ENCODE measurements around the gene MRPL42.
A peak's percentile ranks its signal among the peaks of the same experiment; 100 is the strongest.

MRPL42 gene

DNA sequence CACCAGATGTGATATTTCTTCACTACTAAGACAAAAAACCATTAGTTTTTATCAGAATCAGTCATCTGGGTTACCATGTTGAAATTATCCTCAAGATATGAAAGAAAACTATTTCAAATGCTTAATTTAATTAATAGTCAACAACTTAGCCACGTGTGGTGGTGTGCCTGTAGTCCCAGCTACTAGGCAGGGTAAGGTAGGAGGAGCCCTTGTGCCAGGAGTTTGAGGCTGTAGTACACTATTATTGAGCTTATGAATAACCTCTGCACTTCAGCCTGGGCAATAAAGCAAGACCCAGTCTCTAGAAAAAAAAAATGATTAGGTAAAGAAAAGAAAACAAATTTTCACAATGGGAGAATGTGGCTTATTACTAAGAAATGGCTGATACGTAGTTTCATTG, 33.4 kb downstream of the MRPL42 start:
- DNase-seq: no peak

DNA sequence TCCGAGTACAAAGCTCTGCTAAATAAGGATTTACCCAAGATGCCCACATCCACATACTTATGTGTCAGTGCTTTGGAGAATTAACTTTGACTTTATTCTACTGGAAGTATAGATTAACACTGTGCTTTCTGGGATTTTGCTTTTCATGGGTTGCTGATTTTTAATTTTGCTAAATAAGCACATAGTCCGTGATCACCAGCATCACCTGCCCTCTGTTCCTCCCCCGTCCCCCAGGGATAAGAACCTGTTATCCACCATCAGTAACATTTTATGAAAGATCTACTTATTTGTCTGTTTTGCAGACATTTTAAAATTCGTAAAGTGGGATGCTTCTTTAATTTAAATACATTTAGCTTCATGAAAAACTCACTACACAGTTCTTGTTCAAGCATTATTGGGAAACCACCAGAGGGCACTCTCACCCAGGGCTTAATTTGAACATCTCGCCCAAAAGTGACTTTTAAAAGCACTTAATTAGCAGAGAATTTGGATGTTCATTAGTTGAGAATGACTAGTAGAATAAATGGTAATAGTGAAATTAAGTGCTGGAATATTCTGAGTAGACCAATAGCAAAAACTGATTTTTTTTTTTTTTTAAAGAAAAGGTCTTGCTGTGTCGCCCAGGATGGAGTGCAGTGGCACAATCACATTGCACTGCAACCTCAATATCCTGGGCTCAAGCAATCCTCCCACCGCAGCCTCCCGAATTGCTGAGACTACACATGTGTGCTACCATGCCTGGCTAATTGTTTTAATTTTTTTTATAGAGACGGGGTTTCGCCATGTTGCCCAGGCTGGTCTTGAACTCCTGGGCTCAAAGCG, 35.7 kb downstream of the MRPL42 start:
- DNase-seq: peak; percentile 46

DNA sequence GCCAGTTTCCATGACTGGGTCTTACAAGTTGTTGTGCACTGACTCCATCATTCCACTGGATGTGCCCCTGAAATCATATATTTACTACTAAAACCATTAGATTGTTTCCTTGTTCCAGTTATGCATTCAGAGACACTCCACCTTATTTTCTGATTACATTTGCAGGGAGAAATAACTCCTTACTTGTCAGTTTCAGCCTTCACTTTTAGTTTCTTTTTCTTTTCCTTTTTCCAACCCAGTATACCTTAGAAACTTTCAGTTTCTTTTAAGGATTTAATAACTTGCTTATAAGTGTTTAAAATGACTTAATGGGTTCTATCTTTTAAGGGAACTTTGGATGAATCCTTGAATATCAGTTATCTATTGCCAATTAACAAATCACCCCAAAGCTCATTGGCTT, 39.9 kb downstream of the MRPL42 start:
- no peak for DNase-seq

DNA sequence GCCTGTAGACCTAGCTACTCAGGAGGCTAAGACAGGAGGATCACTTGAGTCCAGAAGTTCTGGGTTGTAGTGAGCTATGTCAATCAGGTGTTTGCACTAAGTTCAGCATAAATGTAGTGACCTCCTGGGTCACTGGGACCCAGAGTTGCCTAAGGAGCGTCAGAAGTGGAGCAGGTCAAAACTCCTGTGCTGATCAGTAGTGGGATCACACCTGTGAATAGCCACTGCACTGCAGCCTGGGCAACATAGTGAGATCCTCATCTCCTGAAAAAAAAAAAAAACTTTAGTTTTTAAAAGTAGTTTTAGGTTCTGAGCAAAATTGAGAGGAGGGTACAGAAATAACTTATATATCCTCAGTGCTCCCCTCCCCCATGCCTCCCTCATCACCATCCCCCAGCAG, 42.2 kb downstream of the MRPL42 start:
- no peak for DNase-seq

DNA sequence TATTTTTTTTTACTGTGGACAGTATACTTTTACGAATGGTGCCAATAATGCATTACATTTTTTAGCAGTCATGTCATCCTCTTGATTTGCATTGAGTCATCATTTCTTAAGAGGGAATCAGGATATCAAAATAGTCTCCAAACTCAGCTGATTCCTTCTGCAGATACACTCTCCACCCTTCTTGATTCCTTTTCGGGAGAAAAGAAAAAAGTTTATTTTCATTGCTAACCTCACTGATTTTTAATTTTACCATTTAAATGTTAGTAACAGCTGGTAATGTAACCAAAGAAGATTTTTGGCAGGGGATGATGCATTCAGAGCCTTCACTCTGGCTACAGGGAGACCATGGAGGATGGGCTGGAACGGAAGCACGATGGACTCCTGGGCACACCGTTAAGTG, 47.5 kb downstream of the MRPL42 start:
- peak; percentile 83 for DNase-seq

DNA sequence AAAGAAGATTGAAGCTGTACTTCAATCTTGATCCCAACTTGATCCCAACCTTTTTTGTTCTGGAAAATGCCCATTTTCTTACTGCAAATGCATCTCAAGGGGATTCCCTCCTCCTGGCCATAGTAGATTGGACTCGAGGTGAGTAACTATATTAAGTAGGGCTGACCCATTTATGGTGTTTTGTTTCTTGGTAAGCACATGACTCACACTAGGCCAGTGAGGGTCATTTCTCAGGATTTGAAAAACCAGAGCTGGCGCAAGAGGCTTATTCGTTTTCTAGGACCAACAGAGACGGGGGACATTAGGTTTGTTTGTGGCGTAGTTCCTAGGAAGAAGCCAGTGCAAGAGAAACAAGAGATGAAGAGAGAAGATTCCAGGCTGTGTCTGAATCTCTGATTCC, 51.4 kb downstream of the MRPL42 start:
- DNase-seq: peak; percentile 42

DNA sequence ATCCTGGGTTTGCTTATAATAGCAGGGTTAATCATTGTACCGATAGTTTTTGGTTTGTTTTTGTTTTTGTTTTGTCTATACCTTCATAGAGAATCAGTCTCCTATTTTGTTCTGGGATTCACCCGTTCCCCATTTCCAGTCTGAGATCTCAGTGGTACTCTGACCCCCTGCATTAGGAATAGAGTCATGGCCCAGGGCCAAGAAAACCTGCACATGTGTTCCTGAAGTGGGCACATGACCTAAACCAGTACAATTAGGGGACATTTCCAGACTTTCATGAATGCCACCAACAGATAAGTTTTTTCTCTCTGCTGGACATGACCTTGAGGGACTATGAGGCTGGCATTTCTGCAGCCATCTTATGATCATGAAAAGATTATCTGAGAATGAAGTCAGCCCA, 52.5 kb downstream of the MRPL42 start:
- no peak for DNase-seq

DNA sequence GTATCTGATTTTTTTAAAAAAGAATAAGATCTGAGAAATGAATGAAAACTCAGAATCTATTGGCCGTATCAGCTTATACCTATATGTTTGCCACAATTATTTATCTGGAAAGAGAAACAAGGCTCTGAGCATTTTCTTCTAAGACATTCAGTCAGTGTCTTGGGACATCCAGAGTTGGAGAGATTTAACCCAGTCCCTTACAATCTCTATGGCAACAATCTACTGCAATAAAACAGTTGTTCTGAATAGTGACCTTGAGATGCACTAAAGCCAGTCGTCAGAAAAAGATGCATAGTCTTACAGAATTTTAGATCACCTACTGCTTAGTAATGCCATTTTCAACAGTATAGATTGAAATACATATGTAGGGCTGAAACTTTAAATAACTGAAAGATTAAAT, 53.1 kb downstream of the MRPL42 start:
- DNase-seq: no peak

DNA sequence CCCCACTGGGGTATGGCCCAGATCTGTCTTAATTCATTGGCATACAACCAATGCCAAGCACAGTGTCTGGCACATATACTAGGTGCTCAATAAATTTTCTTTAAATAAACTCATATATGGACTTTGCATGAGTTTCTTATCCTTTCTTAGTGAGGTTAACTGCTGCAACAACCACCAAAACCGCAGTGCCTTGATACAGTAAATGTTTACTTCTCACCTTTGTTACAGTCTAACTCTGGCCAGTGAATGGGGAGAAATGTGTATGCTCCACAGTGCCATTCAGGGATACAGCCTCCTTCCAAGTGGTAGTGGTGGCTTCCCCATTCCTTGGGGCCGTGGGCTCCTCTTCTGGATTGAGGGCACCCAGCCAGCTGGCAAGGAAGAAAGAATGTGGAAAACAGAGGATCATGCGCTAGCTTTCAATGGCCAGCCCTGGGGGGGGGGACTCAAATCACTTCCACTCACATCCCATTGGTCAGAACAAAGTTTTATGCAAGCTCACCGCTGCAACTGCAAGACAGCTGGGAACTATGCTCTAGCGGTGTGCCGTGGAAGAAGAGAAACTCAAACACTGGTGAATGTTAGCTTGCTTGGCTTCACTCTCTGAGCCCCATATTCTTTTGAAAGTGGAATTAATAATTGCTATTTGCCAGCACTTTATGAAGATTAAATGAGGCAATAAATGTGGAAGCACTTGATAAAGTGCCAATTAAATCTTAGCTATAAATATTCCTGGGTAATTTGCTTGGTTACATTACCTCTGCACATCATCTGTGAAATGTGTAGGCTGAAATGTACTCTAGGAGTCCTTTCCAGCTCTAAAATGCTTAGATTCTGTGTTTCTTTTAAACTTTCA, 54.1 kb downstream of the MRPL42 start:
- peak; percentile 61 for DNase-seq

DNA sequence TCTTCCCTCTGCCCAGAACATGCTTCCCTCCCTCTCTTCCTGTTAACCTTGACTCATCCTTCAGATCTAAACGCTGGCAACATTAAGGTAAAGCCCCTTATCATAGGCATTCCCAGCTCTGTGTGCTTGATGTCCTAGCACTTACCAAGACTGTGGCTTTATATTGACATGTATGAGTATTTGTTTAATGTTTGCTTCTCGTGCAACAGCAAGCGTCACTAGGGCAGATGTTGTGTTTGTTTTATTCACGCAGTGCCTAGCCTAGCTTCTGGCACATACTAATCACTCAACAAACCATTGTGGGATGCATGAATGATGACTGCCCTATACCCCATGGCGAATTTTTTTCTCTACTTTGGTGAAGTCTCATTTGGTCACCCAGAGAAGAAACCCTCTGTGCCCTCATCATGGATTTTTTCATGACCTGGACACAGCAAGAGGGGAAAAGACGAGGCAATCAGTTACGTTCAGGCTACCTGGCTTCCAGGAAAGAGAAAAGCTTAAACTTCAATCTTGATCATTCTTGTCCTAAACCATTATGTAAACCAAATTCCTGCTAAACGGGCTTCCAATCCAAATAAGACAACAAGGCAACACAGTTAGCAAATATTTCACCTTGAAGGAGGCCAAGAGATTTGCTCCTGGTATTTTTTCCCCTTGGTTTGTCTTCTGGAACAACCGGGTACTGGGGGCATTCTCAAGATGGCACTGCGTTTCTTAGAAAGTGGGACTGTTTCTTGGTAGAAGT, 57.2 kb downstream of the MRPL42 start:
- DNase-seq: no peak

DNA sequence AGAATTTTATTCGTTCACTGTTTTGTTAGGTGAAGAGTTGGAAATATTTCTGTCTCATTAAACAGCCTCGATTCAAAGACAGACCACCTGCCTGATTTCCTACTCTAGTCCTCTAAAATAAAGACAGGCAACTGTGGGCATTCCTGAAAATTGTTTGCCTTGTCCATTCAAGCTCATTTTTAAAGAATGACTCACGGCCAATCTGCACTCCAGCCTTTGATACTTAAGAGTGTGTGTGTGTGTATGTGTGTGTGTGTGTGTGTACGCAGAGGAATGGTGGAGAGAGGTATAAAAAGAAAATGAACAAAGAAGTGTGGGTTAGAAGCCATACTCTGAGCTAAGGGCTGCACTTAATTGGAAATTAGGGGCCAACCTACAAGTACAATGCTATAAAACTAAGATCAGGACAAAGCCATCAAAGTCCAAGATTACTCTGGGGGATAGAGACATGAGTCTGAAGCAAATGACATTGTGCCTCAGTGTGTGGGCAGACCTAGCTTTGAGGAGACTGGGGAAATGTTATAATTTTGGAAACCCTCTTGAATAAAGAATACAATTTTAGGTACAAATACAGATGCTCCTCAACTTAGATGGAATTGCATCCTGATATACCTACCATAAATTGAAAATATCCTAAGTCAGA, 59.6 kb downstream of the MRPL42 start:
- DNase-seq: peak; percentile 94

DNA sequence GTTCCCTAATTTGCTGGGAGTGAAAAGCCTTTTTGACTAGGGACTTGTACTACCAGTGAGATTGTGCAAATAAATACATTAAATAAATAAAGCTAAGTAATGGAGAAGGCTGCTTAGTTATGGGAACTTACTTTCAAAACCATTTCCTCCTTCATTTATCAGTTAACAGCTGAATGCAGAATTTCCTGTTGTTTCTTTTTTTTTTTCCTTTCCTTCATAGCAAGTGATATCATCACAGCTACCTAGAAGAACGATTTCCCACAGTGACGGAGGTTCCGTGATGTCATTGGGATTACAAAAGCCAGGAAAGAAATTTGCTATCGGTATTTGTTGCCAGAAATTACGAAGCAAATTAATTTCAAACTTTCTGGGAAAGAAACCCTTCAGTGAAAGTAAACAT, 63.0 kb downstream of the MRPL42 start:
- no peak for DNase-seq

- DNase-seq: no peak
Observed at GRCh38 chr12:93533310-93533709, 66.0 kb downstream of the MRPL42 start.

GRCh38 chr12:93536111-93536765, 68.9 kb downstream of the MRPL42 start:
- DNase-seq: no peak

GRCh38 chr12:93536766-93537488, 69.6 kb downstream of the MRPL42 start:
- peak; percentile 15 for DNase-seq

- DNase-seq: no peak
Observed at GRCh38 chr12:93537769-93538168, 70.5 kb downstream of the MRPL42 start.

DNA sequence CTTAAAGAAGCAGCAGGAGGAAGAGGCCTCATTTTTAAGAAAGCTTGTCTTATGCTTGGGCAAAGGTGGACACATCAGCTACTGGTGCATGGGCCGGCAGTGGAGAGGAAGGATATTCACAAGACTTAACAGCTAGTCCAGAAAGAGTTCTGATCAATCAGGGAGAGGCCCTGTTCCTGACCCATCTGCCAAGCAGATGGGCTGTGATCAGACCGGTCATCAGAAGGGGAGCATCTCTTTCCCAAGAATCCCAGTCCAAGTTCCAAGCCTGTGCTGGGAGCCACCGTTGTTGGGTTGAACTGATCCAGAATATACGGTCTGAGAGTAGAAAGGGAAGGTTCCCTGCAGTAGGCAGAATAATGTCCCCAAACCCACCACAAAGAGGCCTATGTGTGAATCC, 72.5 kb downstream of the MRPL42 start:
- DNase-seq: no peak

- no peak for DNase-seq
Observed at GRCh38 chr12:93540466-93540865, 73.2 kb downstream of the MRPL42 start.

DNA sequence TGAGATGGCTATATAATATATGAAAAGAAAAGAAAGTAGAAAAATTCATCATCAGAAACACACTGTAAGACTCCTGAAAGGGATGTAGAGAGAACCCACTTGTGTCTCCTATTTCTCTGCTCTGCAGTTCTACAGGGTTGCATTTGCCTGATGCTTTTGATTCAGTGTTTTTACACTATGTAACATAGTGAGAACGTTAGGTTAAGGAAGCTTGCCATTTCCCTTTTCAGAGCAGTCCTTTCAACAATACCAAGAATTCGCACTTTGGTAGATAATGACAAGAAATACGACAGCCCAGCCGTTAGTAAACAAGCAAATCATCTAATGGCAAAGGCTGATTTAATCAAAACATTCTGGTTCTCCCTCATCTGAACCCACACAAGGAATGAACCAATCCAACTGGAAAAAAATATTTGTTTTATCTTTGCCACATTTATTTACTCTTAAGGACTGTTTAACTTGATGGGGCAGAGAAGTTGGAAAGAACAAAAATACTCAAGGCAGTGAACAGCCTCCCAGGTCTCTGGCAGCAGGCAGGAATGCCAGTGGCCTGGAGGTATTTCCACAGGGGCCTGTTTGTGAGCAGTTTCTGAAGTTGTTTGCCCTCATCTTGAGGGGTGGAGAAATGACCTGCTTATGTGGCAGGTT, 74.4 kb downstream of the MRPL42 start:
- DNase-seq: no peak

- DNase-seq: no peak
Observed at GRCh38 chr12:93547778-93548177, 80.5 kb downstream of the MRPL42 start.

GRCh38 chr12:93549174-93549573, 81.9 kb downstream of the MRPL42 start:
- no peak for DNase-seq
